Body of pancreas (tissue), 4 donors: ENCODE results near the gene RBM33.

Source experiments
- CTCF ChIP-seq, 7 experiments: fragments of 450-650 bp in 4 of 7; fragments of 200-600 bp in 3 of 7; sonication (generic) in 3 of 7; IDR thresholded peaks; one replicate each; pipeline ENCODE4 v1.5.1; 2016 to 2019; ENCODE audit warnings: antibody characterized with exemption in 7 of 7
- POLR2A ChIP-seq, 3 donors: fragments of 450-650 bp; IDR thresholded peaks; one replicate each; pipeline ENCODE4 v1.6.1; 2016; ENCODE audit warnings: antibody characterized with exemption in 3 of 3, mild to moderate bottlenecking in 2 of 3

GRCh38 chr7:155711081-155711480 lies 66.6 kb downstream of the RBM33 start:
- TF ChIP-seq CTCF (IDR thresholded peaks at IDR 0.05) (no peak), POLR2A (IDR thresholded peaks at IDR 0.05) (no peak)
